SU-DHL-6 (cell line): Measurements from ENCODE around the gene COMMD8.

Experiments
- CTCF ChIP-seq: fragments of 200-600 bp; sonication (generic); IDR thresholded peaks from one replicate; pipeline ENCODE4 v1.5.1; 2017; ENCODE audit warnings: antibody characterized with exemption, mild to moderate bottlenecking, low read length, moderate library complexity; ENCODE audit not compliant: insufficient read depth, poor library complexity, severe bottlenecking
- EZH2phosphoT487 ChIP-seq: fragments of 200-600 bp; sonication (generic), shearing (Covaris generic); conservative IDR thresholded peaks from 2 replicates; pipeline ENCODE4 v1.6.1; 2018; ENCODE audit warnings: mild to moderate bottlenecking, antibody characterized with exemption, low read length, moderate library complexity, mixed read lengths

- TF ChIP-seq CTCF (no peak), EZH2phosphoT487 (no peak)
These were observed 6.4 kb upstream of the COMMD8 start for GRCh38 chr4:47469951-47470350.
